ENCODE results near the gene SH3TC2.
A peak's percentile ranks its signal among the peaks of the same experiment; 100 is the strongest.

Gene SH3TC2

DNA sequence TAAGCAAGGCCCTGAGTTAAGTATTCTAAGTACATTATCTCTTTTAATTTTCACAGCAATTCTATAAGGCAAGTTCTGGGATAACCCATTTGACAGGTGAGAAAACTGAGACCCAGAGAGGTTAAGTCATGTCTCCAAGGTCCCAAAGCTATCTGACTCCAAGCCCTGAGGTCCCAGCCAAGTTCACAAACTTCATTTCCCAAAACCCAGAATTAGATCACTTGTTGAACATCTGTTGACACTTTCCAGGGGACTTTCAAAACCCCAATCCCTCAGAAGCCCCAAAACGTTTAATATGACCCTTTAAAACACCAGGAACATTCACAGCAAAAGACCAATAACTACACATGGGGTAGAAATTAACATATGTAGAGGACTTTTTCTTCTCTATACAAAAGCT lies 72.0 kb downstream of the SH3TC2 start:
- H3K79me2 ChIP-seq (ENCODE audit: control insufficient read depth, insufficient read depth, low read length, unreplicated experiment) = no peaks in the 10 kb centered on the region
- peaks cover 5% of the 10 kb centered on the region for H3K4me1 ChIP-seq (ENCODE audit: control insufficient read depth, insufficient read depth, low read length, unreplicated experiment)
- H3K4me3 ChIP-seq (ENCODE audit: low read depth, low read length) = no peak overlapping the region
- H3K36me3 ChIP-seq (ENCODE audit: insufficient read depth, low read length) = no peaks in the 10 kb centered on the region
- no peak overlapping the region for H3K27ac ChIP-seq (ENCODE audit: low read depth, low read length)
- H2AFZ ChIP-seq (ENCODE audit: low read length, unreplicated experiment) = no peak overlapping the region
- H3K27me3 ChIP-seq (ENCODE audit: insufficient read depth, low read length) = no peaks in the 10 kb centered on the region

DNA sequence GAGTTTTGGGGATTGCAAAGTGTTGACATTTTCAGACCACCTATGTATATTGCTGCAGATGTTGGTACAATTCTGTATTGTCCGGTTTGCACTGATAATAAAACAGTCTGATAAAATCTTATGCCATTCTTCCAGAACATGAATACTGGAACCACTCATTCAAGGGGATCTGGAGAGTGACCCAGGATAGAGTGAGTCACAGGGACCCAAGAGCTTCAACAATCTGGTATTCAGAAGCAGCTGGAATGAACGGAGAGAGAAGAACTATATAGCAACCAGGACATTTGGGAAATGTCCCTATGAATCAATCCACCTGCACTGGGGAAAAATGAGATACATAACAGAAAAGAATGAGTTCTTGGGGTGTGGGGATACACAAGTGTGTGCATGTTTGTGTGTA lies 73.3 kb downstream of the SH3TC2 start:
- Histone ChIP-seq H2AFZ (ENCODE audit: low read length, unreplicated experiment) (no peak overlapping the region), H3K79me2 (ENCODE audit: control insufficient read depth, insufficient read depth, low read length, unreplicated experiment) (no peaks in the 10 kb centered on the region), H3K4me3 (ENCODE audit: low read depth, low read length) (no peak overlapping the region), H3K36me3 (ENCODE audit: insufficient read depth, low read length) (no peaks in the 10 kb centered on the region), H3K27ac (ENCODE audit: low read depth, low read length) (no peak overlapping the region), H3K27me3 (ENCODE audit: insufficient read depth, low read length) (no peaks in the 10 kb centered on the region), H3K4me1 (ENCODE audit: control insufficient read depth, insufficient read depth, low read length, unreplicated experiment) (peaks cover 7% of the 10 kb centered on the region)

DNA sequence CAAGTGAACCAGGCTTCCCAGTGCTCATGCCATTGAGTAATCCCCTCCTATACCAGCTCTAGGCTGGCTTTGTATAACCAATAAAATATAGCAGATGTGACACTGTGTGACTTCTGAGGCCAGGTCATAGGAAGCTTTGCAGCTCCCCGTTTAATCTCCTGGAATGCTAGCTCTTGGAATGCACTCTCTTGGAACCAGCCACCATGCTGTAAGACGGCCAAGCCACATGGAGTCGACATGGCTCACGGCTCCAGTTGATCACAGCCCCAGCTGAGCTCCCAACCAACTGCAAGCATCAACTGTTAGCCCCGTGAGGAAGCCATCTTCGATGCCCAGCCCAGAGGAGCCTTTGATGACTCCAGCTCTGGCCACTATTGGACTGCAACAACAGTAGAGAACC lies 74.5 kb downstream of the SH3TC2 start:
- Histone ChIP-seq H3K4me1 (ENCODE audit: control insufficient read depth, insufficient read depth, low read length, unreplicated experiment) (peaks cover 17% of the 10 kb centered on the region), H2AFZ (ENCODE audit: low read length, unreplicated experiment) (no peak overlapping the region), H3K4me3 (ENCODE audit: low read depth, low read length) (no peak overlapping the region), H3K27me3 (ENCODE audit: insufficient read depth, low read length) (no peaks in the 10 kb centered on the region), H3K79me2 (ENCODE audit: control insufficient read depth, insufficient read depth, low read length, unreplicated experiment) (no peaks in the 10 kb centered on the region), H3K27ac (ENCODE audit: low read depth, low read length) (no peak overlapping the region), H3K36me3 (ENCODE audit: insufficient read depth, low read length) (no peaks in the 10 kb centered on the region)

DNA sequence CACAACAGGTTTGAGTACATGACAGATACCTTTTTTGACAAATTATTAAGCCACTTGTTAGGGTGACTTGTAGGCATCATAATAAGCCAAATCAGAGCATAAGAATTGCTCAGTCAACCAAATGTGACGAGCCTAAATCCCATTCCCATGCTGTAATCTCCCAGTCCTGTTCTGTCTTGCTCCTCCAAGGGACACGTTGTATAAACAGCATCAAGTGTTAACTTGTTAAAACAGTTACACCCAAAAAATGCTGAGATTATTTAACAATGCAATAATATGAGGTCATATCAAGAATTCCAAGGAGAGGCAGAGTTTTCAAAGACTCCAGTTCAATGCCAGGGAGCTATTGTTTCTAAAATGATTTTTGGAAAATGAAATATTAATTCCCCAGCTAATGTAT lies 76.2 kb downstream of the SH3TC2 start:
- Histone ChIP-seq H2AFZ (ENCODE audit: low read length, unreplicated experiment) (no peak overlapping the region), H3K27me3 (ENCODE audit: insufficient read depth, low read length) (no peaks in the 10 kb centered on the region), H3K4me3 (ENCODE audit: low read depth, low read length) (no peak overlapping the region), H3K27ac (ENCODE audit: low read depth, low read length) (no peak overlapping the region), H3K4me1 (ENCODE audit: control insufficient read depth, insufficient read depth, low read length, unreplicated experiment) (peaks cover 15% of the 10 kb centered on the region), H3K36me3 (ENCODE audit: insufficient read depth, low read length) (no peaks in the 10 kb centered on the region), H3K79me2 (ENCODE audit: control insufficient read depth, insufficient read depth, low read length, unreplicated experiment) (no peaks in the 10 kb centered on the region)

DNA sequence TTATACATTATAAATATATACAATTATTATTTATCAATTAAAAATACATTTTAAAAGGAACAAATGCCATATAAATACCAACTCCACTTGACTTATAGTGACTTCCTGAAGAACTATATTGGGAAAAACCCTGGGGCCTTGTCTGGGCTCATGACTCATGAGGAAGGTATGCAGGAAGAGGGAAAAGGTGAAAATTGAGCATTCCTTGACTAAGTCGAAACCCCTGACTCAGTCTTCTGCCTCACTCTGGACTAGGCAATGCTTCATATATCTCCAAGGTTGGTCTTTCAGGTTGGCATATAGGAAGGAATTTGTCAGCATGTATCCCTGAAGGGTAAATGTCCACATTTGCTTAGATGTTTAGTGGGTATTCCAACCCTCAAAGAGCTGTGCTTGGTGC lies 78.5 kb downstream of the SH3TC2 start:
- Histone ChIP-seq H3K4me1 (ENCODE audit: control insufficient read depth, insufficient read depth, low read length, unreplicated experiment) (peaks cover 14% of the 10 kb centered on the region), H3K27me3 (ENCODE audit: insufficient read depth, low read length) (no peaks in the 10 kb centered on the region), H3K4me3 (ENCODE audit: low read depth, low read length) (peak overlapping the region; percentile 7; the same call in 1 of the 2 replicates), H3K79me2 (ENCODE audit: control insufficient read depth, insufficient read depth, low read length, unreplicated experiment) (no peaks in the 10 kb centered on the region), H2AFZ (ENCODE audit: low read length, unreplicated experiment) (peak overlapping the region; percentile 59), H3K27ac (ENCODE audit: low read depth, low read length) (peak overlapping the region; percentile 50), H3K36me3 (ENCODE audit: insufficient read depth, low read length) (no peaks in the 10 kb centered on the region)

DNA sequence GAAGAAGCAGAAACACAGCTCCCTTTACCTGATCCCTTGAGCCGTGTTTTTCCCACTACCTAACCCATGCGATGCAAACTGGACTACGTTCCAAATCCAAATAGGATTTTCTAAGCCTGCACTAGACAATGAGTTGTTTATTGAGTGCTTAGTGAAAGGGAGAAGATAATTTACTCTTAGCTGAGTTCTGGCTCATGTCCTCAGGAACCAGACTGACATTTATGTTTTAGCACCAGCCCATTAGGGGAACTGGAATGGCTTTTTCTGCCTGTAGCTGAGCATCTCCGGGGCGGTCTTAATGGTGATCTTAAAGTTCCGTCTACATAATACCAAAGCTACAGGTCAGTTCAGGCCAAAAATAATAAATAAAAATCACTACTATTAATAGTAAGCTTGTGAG lies 81.5 kb downstream of the SH3TC2 start:
- Histone ChIP-seq H3K27me3 (ENCODE audit: insufficient read depth, low read length) (no peaks in the 10 kb centered on the region), H3K36me3 (ENCODE audit: insufficient read depth, low read length) (no peaks in the 10 kb centered on the region), H3K27ac (ENCODE audit: low read depth, low read length) (no peak overlapping the region), H3K4me1 (ENCODE audit: control insufficient read depth, insufficient read depth, low read length, unreplicated experiment) (peaks cover 44% of the 10 kb centered on the region), H3K79me2 (ENCODE audit: control insufficient read depth, insufficient read depth, low read length, unreplicated experiment) (no peaks in the 10 kb centered on the region), H2AFZ (ENCODE audit: low read length, unreplicated experiment) (no peak overlapping the region), H3K4me3 (ENCODE audit: low read depth, low read length) (no peak overlapping the region)

DNA sequence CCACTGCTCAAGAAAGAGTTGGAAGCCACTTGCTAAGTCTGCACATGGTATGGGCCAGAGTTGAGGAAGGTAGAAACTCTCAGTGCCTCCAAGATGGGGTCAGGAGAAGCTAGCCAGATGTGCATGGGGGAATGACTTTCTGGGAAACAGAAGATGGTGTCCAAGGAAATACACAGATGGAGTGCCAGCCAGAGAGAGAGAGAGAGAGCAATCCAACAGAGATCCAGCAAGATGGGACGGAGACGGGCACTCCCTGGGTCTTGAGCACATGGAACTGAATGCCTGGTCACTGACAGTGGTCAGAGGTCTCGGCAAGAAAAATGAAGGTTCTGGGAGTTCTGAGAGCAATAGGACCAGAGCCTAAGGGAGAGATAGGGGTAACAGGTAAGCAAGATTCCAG lies 82.1 kb downstream of the SH3TC2 start:
- no peak overlapping the region for H3K4me3 ChIP-seq (ENCODE audit: low read depth, low read length)
- H3K4me1 ChIP-seq (ENCODE audit: control insufficient read depth, insufficient read depth, low read length, unreplicated experiment) = peaks cover 44% of the 10 kb centered on the region
- no peak overlapping the region for H3K27ac ChIP-seq (ENCODE audit: low read depth, low read length)
- no peak overlapping the region for H2AFZ ChIP-seq (ENCODE audit: low read length, unreplicated experiment)
- H3K79me2 ChIP-seq (ENCODE audit: control insufficient read depth, insufficient read depth, low read length, unreplicated experiment) = no peaks in the 10 kb centered on the region
- no peaks in the 10 kb centered on the region for H3K36me3 ChIP-seq (ENCODE audit: insufficient read depth, low read length)
- H3K27me3 ChIP-seq (ENCODE audit: insufficient read depth, low read length) = no peaks in the 10 kb centered on the region

DNA sequence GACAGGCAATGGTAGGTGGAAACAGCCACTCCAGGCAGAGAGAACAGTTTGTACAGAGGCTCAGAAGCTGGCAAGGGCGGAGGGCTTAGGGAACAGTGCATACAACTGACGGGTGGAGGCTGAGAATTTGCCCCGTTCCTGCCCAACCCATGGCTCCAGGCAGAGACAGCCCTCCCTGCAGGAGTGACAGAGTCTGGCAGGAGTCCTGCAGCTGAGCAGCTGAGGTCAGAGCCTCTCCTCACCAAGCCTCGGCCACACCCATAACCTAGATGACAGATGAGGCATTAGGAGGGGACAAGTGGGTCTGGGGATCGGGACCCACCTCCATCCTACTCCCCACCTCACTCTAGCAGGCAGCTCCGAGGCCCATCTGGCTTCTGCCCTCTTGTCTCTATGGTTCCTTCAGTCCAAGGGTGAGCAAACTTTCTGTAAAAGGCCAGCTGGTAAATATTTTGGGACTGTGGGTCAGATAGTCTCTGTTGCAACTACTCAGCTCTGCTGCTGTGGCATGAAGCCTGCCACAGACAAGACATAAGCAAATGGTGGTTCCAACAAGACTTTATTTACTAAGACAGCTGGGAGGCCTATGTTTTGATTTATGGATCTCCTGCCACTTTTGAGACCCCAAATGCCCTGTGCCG lies 83.7 kb downstream of the SH3TC2 start:
- Histone ChIP-seq H3K4me1 (ENCODE audit: control insufficient read depth, insufficient read depth, low read length, unreplicated experiment) (peaks cover 38% of the 10 kb centered on the region), H3K36me3 (ENCODE audit: insufficient read depth, low read length) (no peaks in the 10 kb centered on the region), H3K27me3 (ENCODE audit: insufficient read depth, low read length) (no peaks in the 10 kb centered on the region), H2AFZ (ENCODE audit: low read length, unreplicated experiment) (peak overlapping the region; percentile 23), H3K4me3 (ENCODE audit: low read depth, low read length) (no peak overlapping the region), H3K79me2 (ENCODE audit: control insufficient read depth, insufficient read depth, low read length, unreplicated experiment) (no peaks in the 10 kb centered on the region), H3K27ac (ENCODE audit: low read depth, low read length) (no peak overlapping the region)

DNA sequence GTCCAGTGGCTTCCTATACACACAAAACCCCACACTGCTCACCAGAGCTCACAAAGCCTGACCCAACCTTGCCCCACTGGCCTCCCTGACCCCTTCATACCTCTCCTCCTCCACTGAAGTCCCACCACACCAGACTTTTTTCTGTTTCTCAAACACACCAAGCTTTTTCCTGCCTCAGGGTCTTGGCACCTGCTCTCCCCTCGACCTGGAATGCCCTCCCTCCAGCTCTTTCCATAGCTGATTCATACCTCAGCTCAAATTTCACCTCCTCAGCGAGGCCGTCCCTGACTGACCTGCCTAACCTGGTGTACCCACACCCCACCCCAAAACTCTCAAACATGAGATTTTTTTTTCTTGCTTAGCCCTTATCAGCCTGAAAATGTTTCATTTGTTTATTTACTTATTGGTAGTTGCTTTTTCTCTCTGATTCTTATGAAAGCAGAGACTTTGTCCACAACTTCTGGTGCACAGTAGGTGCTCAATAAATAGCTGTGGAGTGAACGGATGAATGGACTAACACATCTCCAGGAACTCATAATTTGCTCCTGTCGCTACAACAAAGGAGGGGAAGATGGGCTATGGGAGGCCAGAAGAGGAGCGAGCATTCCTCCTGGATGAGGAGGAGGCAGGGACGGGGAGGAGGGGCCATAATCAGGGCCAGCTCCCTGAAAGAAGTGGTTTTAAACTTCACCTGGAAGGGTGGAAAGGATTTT lies 84.3 kb downstream of the SH3TC2 start:
- Histone ChIP-seq H3K27ac (ENCODE audit: low read depth, low read length) (no peak overlapping the region), H3K79me2 (ENCODE audit: control insufficient read depth, insufficient read depth, low read length, unreplicated experiment) (no peaks in the 10 kb centered on the region), H3K4me3 (ENCODE audit: low read depth, low read length) (no peak overlapping the region), H3K36me3 (ENCODE audit: insufficient read depth, low read length) (no peaks in the 10 kb centered on the region), H2AFZ (ENCODE audit: low read length, unreplicated experiment) (peak overlapping the region; percentile 23), H3K4me1 (ENCODE audit: control insufficient read depth, insufficient read depth, low read length, unreplicated experiment) (peaks cover 39% of the 10 kb centered on the region), H3K27me3 (ENCODE audit: insufficient read depth, low read length) (no peaks in the 10 kb centered on the region)

DNA sequence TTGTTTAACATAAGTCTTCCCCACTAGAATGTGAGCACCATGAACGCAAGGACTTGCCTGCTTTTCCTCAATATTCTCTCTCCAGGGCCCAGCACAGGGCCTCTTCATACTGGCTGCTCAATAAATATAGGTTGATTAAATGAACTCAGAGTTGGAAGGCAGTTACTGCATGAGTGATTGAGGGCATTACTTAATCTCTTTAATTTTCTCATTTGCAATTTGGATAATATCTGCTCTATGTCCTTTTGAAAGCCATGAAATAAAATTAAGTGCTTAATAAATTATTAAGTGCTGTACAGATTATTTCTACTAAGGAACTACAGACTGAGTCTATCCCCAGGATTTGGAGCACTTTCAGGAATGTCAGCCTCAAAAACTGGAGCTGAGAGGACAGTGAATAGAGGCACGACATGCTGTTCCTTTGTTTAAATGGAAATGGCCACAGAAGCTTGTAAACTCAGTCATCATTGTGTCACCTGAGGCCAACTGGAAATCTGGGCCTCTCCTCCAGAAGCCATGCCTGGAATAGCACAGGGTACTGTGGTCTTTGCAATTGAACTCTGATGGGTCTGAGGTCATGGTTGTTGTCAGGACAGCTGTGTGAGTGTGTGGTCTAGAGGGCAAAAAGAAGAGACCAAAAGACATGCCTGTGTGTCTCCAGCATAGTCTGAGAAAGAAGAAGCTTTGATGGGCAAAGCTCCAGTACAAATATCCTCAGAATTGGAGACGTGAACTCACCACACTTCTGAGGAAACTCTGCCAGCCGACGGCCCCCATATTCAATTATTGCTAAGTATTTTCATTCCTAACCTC lies 86.1 kb downstream of the SH3TC2 start:
- no peaks in the 10 kb centered on the region for H3K27me3 ChIP-seq (ENCODE audit: insufficient read depth, low read length)
- no peak overlapping the region for H3K4me3 ChIP-seq (ENCODE audit: low read depth, low read length)
- no peaks in the 10 kb centered on the region for H3K79me2 ChIP-seq (ENCODE audit: control insufficient read depth, insufficient read depth, low read length, unreplicated experiment)
- peak overlapping the region; percentile 65 for H3K27ac ChIP-seq (ENCODE audit: low read depth, low read length)
- no peaks in the 10 kb centered on the region for H3K36me3 ChIP-seq (ENCODE audit: insufficient read depth, low read length)
- peak overlapping the region; percentile 8 for H2AFZ ChIP-seq (ENCODE audit: low read length, unreplicated experiment)
- H3K4me1 ChIP-seq (ENCODE audit: control insufficient read depth, insufficient read depth, low read length, unreplicated experiment) = peaks cover 56% of the 10 kb centered on the region

Measured in ACC112 (cell line).